AG04450 (cell line): ENCODE results near the gene SPINK5. TPM values are rescaled to one million over a fixed set of nuclear protein-coding genes. Genes with fewer than 3 reads are reported as not detected.

Experiments used
- CTCF ChIA-PET: fragments of 300-600, 350-600 bp; formaldehyde crosslinking; extraction: SDS; loops from one replicate; lab custom pipeline; 2022; ENCODE audit warnings: antibody characterized with exemption, inconsistent platforms; lab: Charles Lee
- POLR2A ChIA-PET: fragments of 350-600 bp; formaldehyde crosslinking; extraction: SDS; loops from one replicate; lab custom pipeline; 2021; ENCODE audit warnings: antibody characterized with exemption, inconsistent platforms; lab: Yijun Ruan, JAX
- DNase-seq: peaks from one replicate; pipeline ENCODE4 v3.0.0-alpha.2; 2011; ENCODE audit warnings: low read depth, low spot score
- H3K27ac ChIP-seq: one replicate; pipeline ENCODE4 v1.5.1; 2012; ENCODE audit warnings: low read depth, low read length, control low read depth
- H3K27me3 ChIP-seq: one replicate; pipeline ENCODE4 v1.6.0; 2012; ENCODE audit warnings: low read length; ENCODE audit not compliant: control insufficient read depth, insufficient read depth
- H3K4me3 ChIP-seq: 2 replicates; pipeline ENCODE4 v1.5.1; 2011; ENCODE audit warnings: mild to moderate bottlenecking, low read depth, low read length, control low read depth
- H3K9me3 ChIP-seq: 2 replicates; pipeline ENCODE4 v1.5.1; 2012; ENCODE audit warnings: low read length; ENCODE audit not compliant: control insufficient read depth, insufficient read depth
- CTCF ChIP-seq: IDR thresholded peaks from 2 replicates; pipeline ENCODE4 v1.5.1; 2011; ENCODE audit warnings: low read depth, low read length, control low read depth, inconsistent platforms
- polyA minus RNA-seq: library from RNA; depleted of rRNA, polyadenylated mRNA; stranded (reverse); fragments of >200 nt; gene quantifications from 2 replicates; pipeline ENCODE4 v1.2.3, GENCODE V29; 2011; rRNA and poly(A)+ RNA removed
- polyA plus RNA-seq: library from polyadenylated mRNA; depleted of rRNA; stranded (reverse); fragments of >200 nt; gene quantifications from 2 replicates; pipeline ENCODE4 v1.2.3, GENCODE V29; 2011; rRNA removed

Gene SPINK5
- not detected in 2 replicates for polyA plus RNA-seq
- not detected in 2 replicates for polyA minus RNA-seq

- POLR2A ChIA-PET: no interaction called here
- no peaks in the 10 kb centered on the region for H3K9me3 ChIP-seq
- H3K27me3 ChIP-seq: no peaks in the 10 kb centered on the region
- H3K4me3 ChIP-seq: no peak within 1 kb of the TSS
- DNase-seq: no peak
- CTCF ChIA-PET: no interaction called here
- no peak for TF ChIP-seq CTCF
- no peak within 1 kb of the TSS for H3K27ac ChIP-seq
Observed at GRCh38 chr5:148063861-148064260, at the start of gene SPINK5. SPINK5 (plus strand) TSS chr5:148063980; CDS start chr5:148064045, 65 bp downstream.

GRCh38 chr5:148014276-148014675 lies 49.5 kb upstream of the SPINK5 start:
- no peak for DNase-seq
- Histone ChIP-seq H3K27me3 (no peaks in the 10 kb centered on the region), H3K4me3 (no peak overlapping the region), H3K9me3 (no peaks in the 10 kb centered on the region), H3K27ac (no peak overlapping the region)
- POLR2A ChIA-PET: no interaction called here
- CTCF ChIA-PET: no interaction called here
- no peak for TF ChIP-seq CTCF

DNA sequence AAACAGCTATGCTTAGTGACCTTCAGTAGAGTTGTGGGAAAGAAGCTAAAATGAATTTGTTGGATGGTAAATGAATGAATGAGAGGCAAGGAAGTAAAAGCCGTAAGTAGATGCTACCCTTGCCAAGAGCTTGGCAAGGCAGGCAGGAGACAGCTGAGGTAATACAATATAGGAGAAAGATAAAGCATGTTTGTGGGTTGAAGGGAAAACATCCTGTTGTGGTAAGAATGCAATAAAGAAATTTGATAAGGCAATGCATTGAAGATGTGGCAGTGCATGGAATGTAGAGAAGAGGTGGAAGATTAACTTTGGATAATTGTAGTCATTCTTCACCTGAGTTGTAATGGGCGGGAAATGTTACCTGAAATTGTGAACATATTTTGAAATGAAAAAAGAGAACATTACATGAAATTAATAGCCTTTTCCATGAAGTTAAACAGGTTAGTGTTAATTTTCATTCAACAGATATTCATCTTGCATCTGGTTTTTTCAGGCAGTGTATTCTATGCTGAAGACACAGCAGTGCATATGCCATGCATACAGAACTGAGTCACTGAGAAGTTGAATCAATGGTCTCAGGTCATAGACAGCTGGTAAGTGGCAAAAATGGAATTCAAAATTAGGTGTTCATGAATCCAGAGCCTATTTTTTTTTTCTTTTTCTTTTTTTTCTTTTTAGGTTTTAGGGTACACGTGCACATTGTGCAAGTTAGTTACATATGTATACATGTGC lies 43.4 kb upstream of the SPINK5 start:
- Histone ChIP-seq H3K9me3 (no peaks in the 10 kb centered on the region), H3K27me3 (no peaks in the 10 kb centered on the region), H3K27ac (no peak overlapping the region), H3K4me3 (no peak overlapping the region)
- TF ChIP-seq CTCF: no peak
- POLR2A ChIA-PET: no interaction called here
- DNase-seq: no peak
- CTCF ChIA-PET: no interaction called here

DNA sequence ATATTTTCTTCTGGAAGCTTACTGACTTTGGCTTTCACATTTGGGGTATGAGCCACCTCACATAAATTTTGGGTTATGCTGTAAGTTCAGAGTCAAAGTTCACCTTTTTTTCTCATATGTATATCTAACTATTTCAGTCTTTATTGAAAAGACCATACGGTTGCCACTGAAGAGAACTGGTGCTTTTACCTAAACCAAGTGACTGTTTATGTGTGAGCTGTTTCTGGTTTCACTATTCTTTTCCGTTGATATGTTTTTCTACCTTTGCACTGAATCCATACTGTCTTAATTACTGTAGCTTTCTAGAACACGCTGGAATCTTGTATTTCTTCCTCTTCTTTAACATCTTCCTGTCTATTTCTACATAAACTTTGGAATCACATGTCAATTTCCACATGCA lies 36.3 kb upstream of the SPINK5 start:
- H3K27ac ChIP-seq: no peak overlapping the region
- no peak for TF ChIP-seq CTCF
- CTCF ChIA-PET: interaction anchor here (1.2 kb wide), 1 partner anchor 170 kb away, joined by 3 read pairs; no protein-coding TSS in a partner anchor
- no peaks in the 10 kb centered on the region for H3K9me3 ChIP-seq
- POLR2A ChIA-PET: no interaction called here
- DNase-seq: no peak
- H3K4me3 ChIP-seq: no peak overlapping the region
- H3K27me3 ChIP-seq: no peaks in the 10 kb centered on the region

GRCh38 chr5:148029131-148029530 lies 34.6 kb upstream of the SPINK5 start:
- Histone ChIP-seq H3K27me3 (no peaks in the 10 kb centered on the region), H3K27ac (no peak overlapping the region), H3K4me3 (no peak overlapping the region), H3K9me3 (no peaks in the 10 kb centered on the region)
- POLR2A ChIA-PET: no interaction called here
- no peak for TF ChIP-seq CTCF
- CTCF ChIA-PET: no interaction called here
- no peak for DNase-seq
